ENCODE data around the gene FRYL. TPM values are rescaled to one million over a fixed set of nuclear protein-coding genes. Genes with fewer than 3 reads are reported as not detected.
A peak's percentile ranks its signal among the peaks of the same experiment; 100 is the strongest.
"Not testable (repeated sequence)": the region's sequence is repeated elsewhere in the genome, so short reads cannot be mapped to it uniquely, and the experiment has no call there.

Gene FRYL
- total RNA-seq, 4 donors from 2014 or later, result 46.0 to 66.5 (median 55.8) TPM

DNA sequence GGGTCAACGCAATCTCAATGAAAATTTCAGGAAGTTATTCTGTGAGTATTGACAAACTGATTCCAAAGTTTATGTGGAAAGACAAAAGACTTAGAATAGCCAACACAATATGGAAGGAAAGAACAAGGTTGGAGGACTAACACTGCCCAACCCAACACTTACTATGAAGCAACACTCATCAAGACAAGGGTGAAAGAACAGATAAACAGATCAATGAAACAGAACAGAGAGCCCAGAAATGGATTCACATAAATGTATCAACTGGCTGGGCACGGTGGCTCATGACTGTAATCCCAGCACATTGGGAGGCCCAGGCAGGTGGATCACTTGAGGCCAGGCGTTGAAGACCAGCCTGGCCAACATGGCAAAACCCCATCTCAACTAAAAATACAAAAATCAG lies 41.2 kb downstream of the FRYL start:
- no peak overlapping the region for H3K4me3 ChIP-seq
- TF ChIP-seq, protein P1, sequence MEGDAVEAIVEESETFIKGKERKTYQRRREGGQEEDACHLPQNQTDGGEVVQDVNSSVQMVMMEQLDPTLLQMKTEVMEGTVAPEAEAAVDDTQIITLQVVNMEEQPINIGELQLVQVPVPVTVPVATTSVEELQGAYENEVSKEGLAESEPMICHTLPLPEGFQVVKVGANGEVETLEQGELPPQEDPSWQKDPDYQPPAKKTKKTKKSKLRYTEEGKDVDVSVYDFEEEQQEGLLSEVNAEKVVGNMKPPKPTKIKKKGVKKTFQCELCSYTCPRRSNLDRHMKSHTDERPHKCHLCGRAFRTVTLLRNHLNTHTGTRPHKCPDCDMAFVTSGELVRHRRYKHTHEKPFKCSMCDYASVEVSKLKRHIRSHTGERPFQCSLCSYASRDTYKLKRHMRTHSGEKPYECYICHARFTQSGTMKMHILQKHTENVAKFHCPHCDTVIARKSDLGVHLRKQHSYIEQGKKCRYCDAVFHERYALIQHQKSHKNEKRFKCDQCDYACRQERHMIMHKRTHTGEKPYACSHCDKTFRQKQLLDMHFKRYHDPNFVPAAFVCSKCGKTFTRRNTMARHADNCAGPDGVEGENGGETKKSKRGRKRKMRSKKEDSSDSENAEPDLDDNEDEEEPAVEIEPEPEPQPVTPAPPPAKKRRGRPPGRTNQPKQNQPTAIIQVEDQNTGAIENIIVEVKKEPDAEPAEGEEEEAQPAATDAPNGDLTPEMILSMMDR (IDR thresholded peaks at IDR 0.05), result no peak
- intact Hi-C loops (cut with DNase I), result no loop called here
- DNase-seq (ENCODE audit: extremely low spot score), result peak; percentile 37
- no peaks in the 10 kb centered on the region for H3K9me3 ChIP-seq
- H3K36me3 ChIP-seq, result no peaks in the 10 kb centered on the region
- peaks cover 8 to 22% (median 13%) of the 10 kb centered on the region in 4 donors for H3K4me1 ChIP-seq
- 94% methylated on average over 3 of the region's 3 CpGs for WGBS
- H3K27ac ChIP-seq (replicated peaks in 1 of 4), result no peak overlapping the region
- H3K27me3 ChIP-seq, result no peaks in the 10 kb centered on the region

GRCh38 chr4:48728906-48729496 lies 51.1 kb downstream of the FRYL start:
- peak; percentile 37 for DNase-seq (ENCODE audit: extremely low spot score)
- H3K27ac ChIP-seq (replicated peaks in 1 of 4); H3K36me3 ChIP-seq; H3K27me3 ChIP-seq; intact Hi-C loops (cut with DNase I); H3K9me3 ChIP-seq; H3K4me3 ChIP-seq: not testable (repeated sequence)
- 87% methylated on average over 11 of the region's 15 CpGs for WGBS
- H3K4me1 ChIP-seq, result peaks cover 13 to 23% (median 14%) of the 10 kb centered on the region in 4 donors

DNA sequence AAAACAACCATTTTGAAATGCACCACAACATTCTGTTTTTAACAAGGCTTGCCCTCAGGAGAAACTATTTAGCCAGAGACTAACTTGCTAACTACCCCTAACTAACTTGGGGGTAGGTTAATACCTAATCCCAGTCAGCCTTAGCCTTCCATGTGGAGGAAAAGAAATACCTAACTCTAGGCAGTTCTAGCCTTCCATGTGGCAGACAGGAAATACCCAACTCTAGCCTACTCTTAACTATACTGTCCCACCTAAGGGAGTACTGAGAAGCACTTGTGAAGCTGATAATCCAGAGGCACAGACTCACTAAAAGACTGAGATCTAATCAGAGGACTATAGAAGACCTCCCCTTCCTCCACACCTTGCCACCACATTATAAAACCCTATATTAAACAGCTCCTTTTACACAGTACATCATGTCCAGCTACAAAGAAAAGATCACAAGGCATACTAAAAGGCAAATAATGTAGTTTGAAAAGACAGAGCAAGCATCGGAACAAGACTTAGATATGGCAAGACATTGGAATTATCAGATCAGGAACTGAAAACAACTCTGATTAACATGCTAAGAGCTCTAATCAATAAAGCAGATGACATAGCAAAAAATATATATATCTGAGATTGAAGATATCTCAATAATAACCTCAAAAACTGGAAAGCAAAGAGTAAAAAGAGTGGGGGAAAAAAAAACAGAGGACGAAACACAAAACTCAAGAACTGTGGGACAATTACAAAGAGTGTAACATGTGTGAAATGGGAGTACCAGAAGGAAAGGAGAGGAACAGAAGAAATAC lies 52.2 kb downstream of the FRYL start:
- no peak overlapping the region for H3K4me3 ChIP-seq
- H3K9me3 ChIP-seq, result no peaks in the 10 kb centered on the region
- no peak for TF ChIP-seq POLR2AphosphoS5 (IDR thresholded peaks at IDR 0.05)
- TF ChIP-seq, protein P1 (IDR thresholded peaks at IDR 0.05), result no peak
- TF ChIP-seq EP300 (IDR thresholded peaks at IDR 0.05), result no peak
- no peak for TF ChIP-seq POLR2A (IDR thresholded peaks at IDR 0.05; ENCODE audit: low read depth)
- intact Hi-C loops (cut with DNase I), result no loop called here
- peak; percentile 39 for DNase-seq (ENCODE audit: extremely low spot score)
- WGBS, result 100% methylated on average over 2 of the region's 2 CpGs
- H3K4me1 ChIP-seq, result peaks cover 19 to 30% (median 22%) of the 10 kb centered on the region in 4 donors
- H3K27me3 ChIP-seq, result no peaks in the 10 kb centered on the region
- H3K36me3 ChIP-seq, result no peaks in the 10 kb centered on the region
- no peak overlapping the region for H3K27ac ChIP-seq (replicated peaks in 1 of 4)

GRCh38 chr4:48725414-48725813 lies 54.7 kb downstream of the FRYL start:
- Histone ChIP-seq H3K9me3 (no peaks in the 10 kb centered on the region), H3K36me3 (no peaks in the 10 kb centered on the region), H3K27me3 (no peaks in the 10 kb centered on the region), H3K4me3 (no peak overlapping the region), H3K4me1 (peaks cover 21 to 36% (median 32%) of the 10 kb centered on the region in 4 donors), H3K27ac (replicated peaks in 1 of 4) (no peak overlapping the region)
- no peak for TF ChIP-seq POLR2A (IDR thresholded peaks at IDR 0.05; ENCODE audit: low read depth)
- intact Hi-C loops (cut with DNase I), result no loop called here
- DNase-seq (ENCODE audit: extremely low spot score), result no peak
- 84% methylated on average over 7 of the region's 7 CpGs for WGBS

DNA sequence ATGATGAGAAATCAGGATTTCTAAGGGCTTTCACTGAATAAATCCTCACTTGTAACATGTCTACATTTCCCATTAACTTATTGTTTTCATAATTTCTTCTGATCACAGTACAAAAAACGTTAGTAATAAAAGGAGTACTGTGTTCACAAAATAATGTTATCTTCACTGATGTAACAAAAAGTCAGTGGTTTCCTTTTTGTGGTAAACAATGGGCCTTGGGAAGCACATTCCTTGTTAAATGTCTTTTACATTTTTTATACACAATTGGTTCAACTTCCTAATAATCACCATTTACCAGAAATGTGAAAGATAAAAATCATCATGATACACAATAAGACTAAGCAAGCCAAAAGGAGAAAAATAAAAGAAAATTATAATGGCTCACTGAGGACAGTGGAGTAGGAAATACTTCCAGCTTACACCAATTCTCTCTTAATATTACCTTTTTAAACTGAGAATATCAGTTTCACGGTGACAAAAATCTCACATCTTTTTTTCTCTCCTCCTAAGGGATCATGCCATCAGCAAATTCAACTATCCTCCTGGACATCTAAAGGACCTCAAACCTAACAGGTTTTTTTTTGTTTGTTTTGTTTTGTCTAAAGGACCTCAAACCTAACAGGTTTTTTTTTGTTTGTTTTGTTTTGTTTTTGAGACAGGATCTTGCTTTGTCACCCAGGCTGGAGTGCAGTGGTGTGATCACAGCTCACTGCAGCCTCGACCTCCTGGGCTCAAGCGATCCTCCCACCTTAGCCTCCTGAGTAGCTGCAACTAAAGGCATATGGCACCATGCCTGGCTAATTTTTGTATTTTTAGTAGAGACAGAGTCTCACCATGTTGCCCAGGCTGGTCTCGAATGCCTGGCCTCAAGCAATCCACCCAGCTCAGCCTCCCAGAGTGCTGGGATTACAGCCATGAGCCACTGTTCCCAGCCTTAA lies 57.3 kb downstream of the FRYL start:
- peak; percentile 34 for DNase-seq (ENCODE audit: extremely low spot score)
- Histone ChIP-seq H3K4me3 (no peak overlapping the region), H3K36me3 (no peaks in the 10 kb centered on the region), H3K9me3 (no peaks in the 10 kb centered on the region), H3K27ac (replicated peaks in 1 of 4) (no peak overlapping the region), H3K4me1 (peaks cover 17 to 36% (median 32%) of the 10 kb centered on the region in 4 donors), H3K27me3 (no peaks in the 10 kb centered on the region)
- intact Hi-C loops (cut with DNase I), result no loop called here
- WGBS, result 74% methylated on average over 5 of the region's 5 CpGs
- TF ChIP-seq POLR2AphosphoS5 (IDR thresholded peaks at IDR 0.05) (no peak), POLR2A (IDR thresholded peaks at IDR 0.05; ENCODE audit: low read depth) (no peak), EP300 (IDR thresholded peaks at IDR 0.05) (no peak)
- TF ChIP-seq, protein P1 (IDR thresholded peaks at IDR 0.05), result no peak
